ENCODE results near the gene OVCA2.

OVCA2 gene

DNA sequence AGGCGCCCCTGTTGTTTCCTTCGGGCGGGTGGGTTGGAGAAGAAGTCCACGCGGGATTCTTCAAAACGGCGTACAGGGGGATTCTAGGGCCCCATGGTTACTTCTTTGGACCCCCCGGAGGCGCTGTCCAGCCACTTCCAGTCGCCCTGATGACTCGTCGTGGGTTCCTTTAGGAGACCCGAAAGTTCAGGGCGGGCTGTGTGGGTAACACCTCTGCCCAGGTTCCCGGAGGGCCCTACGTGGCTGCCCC, 12.4 kb downstream of the OVCA2 start:
- H3K4me3 ChIP-seq (replicated peaks in 1 of 2; ENCODE audit: low read depth in 2 of 2, low read length in 2 of 2), result peak overlapping the region; percentile 38 to 69
- DNase-seq (ENCODE audit: low read depth in 2 of 2), result no peak
- TF ChIP-seq CTCF (IDR thresholded peaks at IDR 0.05; ENCODE audit: low read depth, low read length), result no peak

DNA sequence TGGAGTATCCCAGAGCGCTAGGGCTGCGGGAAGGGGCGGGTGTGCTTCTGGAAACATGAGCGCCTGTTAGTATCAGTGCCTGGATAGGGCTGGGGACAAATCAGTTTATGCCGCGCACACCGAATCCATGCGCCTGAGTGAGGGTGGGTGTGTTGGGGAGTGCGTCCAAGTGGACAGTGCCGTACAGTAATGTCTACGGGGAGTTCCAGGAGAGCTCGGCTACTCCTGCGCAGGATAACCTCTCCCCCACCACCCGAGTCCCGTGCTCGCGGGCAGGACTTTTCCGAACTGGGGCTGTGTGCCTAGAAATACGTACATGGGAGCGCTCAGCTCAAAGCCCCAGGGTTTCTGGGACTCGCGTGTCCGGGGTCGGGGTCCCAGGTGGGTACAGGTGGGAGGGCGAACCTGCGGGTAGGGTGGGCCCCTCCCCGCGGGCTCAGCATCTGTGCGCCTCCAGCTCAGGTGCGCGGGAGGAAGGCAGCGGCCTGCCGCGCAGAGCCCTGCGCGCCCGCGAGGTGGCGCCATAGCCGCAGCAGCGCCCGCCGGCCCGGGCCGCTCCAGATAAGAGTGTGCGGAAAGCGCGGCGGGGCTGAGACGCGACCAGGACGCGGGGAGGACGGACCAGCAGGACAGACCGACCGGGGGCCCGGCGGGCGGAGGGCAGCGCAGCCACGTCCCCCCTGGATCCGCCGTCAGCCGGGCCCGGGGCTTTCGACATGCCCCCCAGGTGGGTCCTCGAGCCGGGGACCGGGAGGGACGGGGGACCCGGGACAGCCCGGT, 12.9 kb downstream of the OVCA2 start, which contains the start of gene HIC1:
Gene HIC1, plus strand, starts transcription at position 592 of the 780 bp plus-strand sequence. CDS start 1,588 bp downstream, outside the sequence.
- DNase-seq (ENCODE audit: low read depth in 2 of 2), result peak; percentile 81 to 83
- peak; percentile 37 for TF ChIP-seq CTCF (IDR thresholded peaks at IDR 0.05; ENCODE audit: low read depth, low read length)
- H3K4me3 ChIP-seq (replicated peaks in 1 of 2; ENCODE audit: low read depth in 2 of 2, low read length in 2 of 2), result peak within 1 kb of the TSS; percentile 46 to 69

GRCh38 chr17:2055292-2056205, 13.7 kb downstream of the OVCA2 start:
- peak; percentile 64 to 69 for DNase-seq (ENCODE audit: low read depth in 2 of 2)
- H3K4me3 ChIP-seq (replicated peaks in 1 of 2; ENCODE audit: low read depth in 2 of 2, low read length in 2 of 2), result peak overlapping the region; percentile 49 to 69
- TF ChIP-seq CTCF (IDR thresholded peaks at IDR 0.05; ENCODE audit: low read depth, low read length), result no peak

- DNase-seq (ENCODE audit: low read depth in 2 of 2), result peak; percentile 72 to 74
- H3K4me3 ChIP-seq (replicated peaks in 1 of 2; ENCODE audit: low read depth in 2 of 2, low read length in 2 of 2), result peak overlapping the region; percentile 49 to 69
- TF ChIP-seq CTCF (IDR thresholded peaks at IDR 0.05; ENCODE audit: low read depth, low read length), result no peak
These were observed 14.7 kb downstream of the OVCA2 start for GRCh38 chr17:2056206-2057174.

GRCh38 chr17:2057175-2057759, 15.4 kb downstream of the OVCA2 start:
- peak; percentile 50 to 57 for DNase-seq (ENCODE audit: low read depth in 2 of 2)
- TF ChIP-seq CTCF (IDR thresholded peaks at IDR 0.05; ENCODE audit: low read depth, low read length), result no peak
- peak overlapping the region in 1 of 2 donors; percentile 69 for H3K4me3 ChIP-seq (replicated peaks in 1 of 2; ENCODE audit: low read depth in 2 of 2, low read length in 2 of 2)
